ENCODE measurements around the gene ERC2.

ERC2 gene

GRCh38 chr3:55752911-55753310 lies 715.4 kb downstream of the ERC2 start:
- no peak for TF ChIP-seq ZC3H10 (CRISPR knock-in tag; IDR thresholded peaks at IDR 0.05)
- TF ChIP-seq, protein P1, sequence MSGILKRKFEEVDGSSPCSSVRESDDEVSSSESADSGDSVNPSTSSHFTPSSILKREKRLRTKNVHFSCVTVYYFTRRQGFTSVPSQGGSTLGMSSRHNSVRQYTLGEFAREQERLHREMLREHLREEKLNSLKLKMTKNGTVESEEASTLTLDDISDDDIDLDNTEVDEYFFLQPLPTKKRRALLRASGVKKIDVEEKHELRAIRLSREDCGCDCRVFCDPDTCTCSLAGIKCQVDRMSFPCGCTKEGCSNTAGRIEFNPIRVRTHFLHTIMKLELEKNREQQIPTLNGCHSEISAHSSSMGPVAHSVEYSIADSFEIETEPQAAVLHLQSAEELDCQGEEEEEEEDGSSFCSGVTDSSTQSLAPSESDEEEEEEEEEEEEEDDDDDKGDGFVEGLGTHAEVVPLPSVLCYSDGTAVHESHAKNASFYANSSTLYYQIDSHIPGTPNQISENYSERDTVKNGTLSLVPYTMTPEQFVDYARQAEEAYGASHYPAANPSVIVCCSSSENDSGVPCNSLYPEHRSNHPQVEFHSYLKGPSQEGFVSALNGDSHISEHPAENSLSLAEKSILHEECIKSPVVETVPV (CRISPR knock-in tag; IDR thresholded peaks at IDR 0.05), result no peak
- TF ChIP-seq BACH2 (CRISPR knock-in tag; IDR thresholded peaks at IDR 0.05; ENCODE audit: borderline replicate concordance), result no peak
- no peak for TF ChIP-seq ZFP30 (CRISPR knock-in tag; IDR thresholded peaks at IDR 0.05)
- TF ChIP-seq TOX (CRISPR knock-in tag; IDR thresholded peaks at IDR 0.05; ENCODE audit: borderline replicate concordance), result no peak
- TF ChIP-seq, protein P2, sequence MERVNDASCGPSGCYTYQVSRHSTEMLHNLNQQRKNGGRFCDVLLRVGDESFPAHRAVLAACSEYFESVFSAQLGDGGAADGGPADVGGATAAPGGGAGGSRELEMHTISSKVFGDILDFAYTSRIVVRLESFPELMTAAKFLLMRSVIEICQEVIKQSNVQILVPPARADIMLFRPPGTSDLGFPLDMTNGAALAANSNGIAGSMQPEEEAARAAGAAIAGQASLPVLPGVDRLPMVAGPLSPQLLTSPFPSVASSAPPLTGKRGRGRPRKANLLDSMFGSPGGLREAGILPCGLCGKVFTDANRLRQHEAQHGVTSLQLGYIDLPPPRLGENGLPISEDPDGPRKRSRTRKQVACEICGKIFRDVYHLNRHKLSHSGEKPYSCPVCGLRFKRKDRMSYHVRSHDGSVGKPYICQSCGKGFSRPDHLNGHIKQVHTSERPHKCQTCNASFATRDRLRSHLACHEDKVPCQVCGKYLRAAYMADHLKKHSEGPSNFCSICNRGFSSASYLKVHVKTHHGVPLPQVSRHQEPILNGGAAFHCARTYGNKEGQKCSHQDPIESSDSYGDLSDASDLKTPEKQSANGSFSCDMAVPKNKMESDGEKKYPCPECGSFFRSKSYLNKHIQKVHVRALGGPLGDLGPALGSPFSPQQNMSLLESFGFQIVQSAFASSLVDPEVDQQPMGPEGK (CRISPR knock-in tag; IDR thresholded peaks at IDR 0.05; ENCODE audit: borderline replicate concordance), result no peak
- no peak for TF ChIP-seq ISL1 (CRISPR knock-in tag; IDR thresholded peaks at IDR 0.05)
- TF ChIP-seq ESRRG (CRISPR knock-in tag; IDR thresholded peaks at IDR 0.05), result no peak
- TF ChIP-seq OSR1 (CRISPR knock-in tag; IDR thresholded peaks at IDR 0.05), result no peak
- TF ChIP-seq, protein P3, sequence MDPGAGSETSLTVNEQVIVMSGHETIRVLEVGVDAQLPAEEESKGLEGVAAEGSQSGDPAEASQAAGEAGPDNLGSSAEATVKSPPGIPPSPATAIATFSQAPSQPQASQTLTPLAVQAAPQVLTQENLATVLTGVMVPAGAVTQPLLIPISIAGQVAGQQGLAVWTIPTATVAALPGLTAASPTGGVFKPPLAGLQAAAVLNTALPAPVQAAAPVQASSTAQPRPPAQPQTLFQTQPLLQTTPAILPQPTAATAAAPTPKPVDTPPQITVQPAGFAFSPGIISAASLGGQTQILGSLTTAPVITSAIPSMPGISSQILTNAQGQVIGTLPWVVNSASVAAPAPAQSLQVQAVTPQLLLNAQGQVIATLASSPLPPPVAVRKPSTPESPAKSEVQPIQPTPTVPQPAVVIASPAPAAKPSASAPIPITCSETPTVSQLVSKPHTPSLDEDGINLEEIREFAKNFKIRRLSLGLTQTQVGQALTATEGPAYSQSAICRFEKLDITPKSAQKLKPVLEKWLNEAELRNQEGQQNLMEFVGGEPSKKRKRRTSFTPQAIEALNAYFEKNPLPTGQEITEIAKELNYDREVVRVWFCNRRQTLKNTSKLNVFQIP (CRISPR knock-in tag; IDR thresholded peaks at IDR 0.05; ENCODE audit: borderline replicate concordance, low read depth), result no peak
- no peak for TF ChIP-seq ARNTL (CRISPR knock-in tag; IDR thresholded peaks at IDR 0.05; ENCODE audit: borderline replicate concordance, low read depth)
- no peak for TF ChIP-seq TSHZ2 (CRISPR knock-in tag; IDR thresholded peaks at IDR 0.05)
- TF ChIP-seq PPARA (CRISPR knock-in tag; IDR thresholded peaks at IDR 0.05; ENCODE audit: borderline replicate concordance), result no peak
- TF ChIP-seq CSDC2 (CRISPR knock-in tag; IDR thresholded peaks at IDR 0.05), result no peak
- TF ChIP-seq ZNF8 (CRISPR knock-in tag; IDR thresholded peaks at IDR 0.05), result no peak
- TF ChIP-seq ZNF565 (CRISPR knock-in tag; conservative IDR thresholded peaks at IDR 0.05; ENCODE audit: low read depth), result no peak
- no peak for ATAC-seq

DNA sequence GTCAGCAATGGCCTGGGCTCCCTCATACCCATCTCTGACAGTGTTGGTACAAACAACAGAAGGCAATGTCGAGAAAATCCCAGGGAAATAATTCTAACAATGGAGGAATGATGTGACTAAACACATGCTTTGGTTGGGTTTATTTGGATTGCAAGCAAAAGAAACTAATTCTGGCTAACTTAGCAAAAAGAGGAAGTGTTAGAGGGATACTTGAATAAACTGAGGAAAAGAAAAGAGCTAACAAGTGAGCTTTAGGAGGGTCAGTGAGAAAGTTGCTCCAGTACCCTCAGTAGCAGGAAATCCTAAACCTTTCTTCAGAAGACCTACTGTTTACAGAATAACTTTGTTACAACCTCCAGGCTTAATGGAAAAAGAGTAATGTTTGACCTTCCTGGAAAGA lies 716.5 kb downstream of the ERC2 start:
- ATAC-seq, result no peak
- TF ChIP-seq CSDC2 (CRISPR knock-in tag; IDR thresholded peaks at IDR 0.05) (no peak), ZFP30 (CRISPR knock-in tag; IDR thresholded peaks at IDR 0.05) (no peak), ARNTL (CRISPR knock-in tag; IDR thresholded peaks at IDR 0.05; ENCODE audit: borderline replicate concordance, low read depth) (no peak), ISL1 (CRISPR knock-in tag; IDR thresholded peaks at IDR 0.05) (no peak), TOX (CRISPR knock-in tag; IDR thresholded peaks at IDR 0.05; ENCODE audit: borderline replicate concordance) (no peak), PPARA (CRISPR knock-in tag; IDR thresholded peaks at IDR 0.05; ENCODE audit: borderline replicate concordance) (no peak), ZNF70 (CRISPR knock-in tag; IDR thresholded peaks at IDR 0.05) (no peak), SNAI2 (CRISPR knock-in tag; IDR thresholded peaks at IDR 0.05) (no peak), ESRRG (CRISPR knock-in tag; IDR thresholded peaks at IDR 0.05) (no peak), GLIS3 (CRISPR knock-in tag; IDR thresholded peaks at IDR 0.05) (no peak)

GRCh38 chr3:55750525-55750924 lies 717.7 kb downstream of the ERC2 start:
- TF ChIP-seq PPARA (CRISPR knock-in tag; IDR thresholded peaks at IDR 0.05; ENCODE audit: borderline replicate concordance), result no peak
- TF ChIP-seq ISL1 (CRISPR knock-in tag; IDR thresholded peaks at IDR 0.05), result 0 out of 2 replicates have a peak, but pooled peaks have one; percentile 8
- peak; percentile 60 for ATAC-seq

GRCh38 chr3:55749036-55749435 lies 719.2 kb downstream of the ERC2 start:
- no peak for ATAC-seq
- TF ChIP-seq ISL1 (CRISPR knock-in tag; IDR thresholded peaks at IDR 0.05), result no peak
- TF ChIP-seq CSDC2 (CRISPR knock-in tag; IDR thresholded peaks at IDR 0.05), result no peak
- no peak for TF ChIP-seq ZNF8 (CRISPR knock-in tag; IDR thresholded peaks at IDR 0.05)
- TF ChIP-seq, protein P2 (CRISPR knock-in tag; IDR thresholded peaks at IDR 0.05; ENCODE audit: borderline replicate concordance), result no peak
- TF ChIP-seq GLIS3 (CRISPR knock-in tag; IDR thresholded peaks at IDR 0.05), result no peak
- TF ChIP-seq, protein P1 (CRISPR knock-in tag; IDR thresholded peaks at IDR 0.05), result no peak
- TF ChIP-seq TSHZ2 (CRISPR knock-in tag; IDR thresholded peaks at IDR 0.05), result no peak
- TF ChIP-seq SNAI2 (CRISPR knock-in tag; IDR thresholded peaks at IDR 0.05), result no peak

Data from SK-N-SH treated with all-trans-retinoic acid at 6 μM for 48 hours (cell line).